PFSK-1 (cell line): Measurements from ENCODE around the gene PAPLN.

Experiments
- POLR2AphosphoS5 ChIP-seq: IDR thresholded peaks from 2 replicates; pipeline ENCODE4 v1.6.1; 2012; ENCODE audit warnings: low read depth, mild to moderate bottlenecking, control low read depth, low read length, moderate library complexity
- TAF1 ChIP-seq: IDR thresholded peaks from 2 replicates; pipeline ENCODE4 v1.6.1; 2012; ENCODE audit warnings: low read length, control low read depth, borderline replicate concordance; ENCODE audit not compliant: insufficient read depth

DNA sequence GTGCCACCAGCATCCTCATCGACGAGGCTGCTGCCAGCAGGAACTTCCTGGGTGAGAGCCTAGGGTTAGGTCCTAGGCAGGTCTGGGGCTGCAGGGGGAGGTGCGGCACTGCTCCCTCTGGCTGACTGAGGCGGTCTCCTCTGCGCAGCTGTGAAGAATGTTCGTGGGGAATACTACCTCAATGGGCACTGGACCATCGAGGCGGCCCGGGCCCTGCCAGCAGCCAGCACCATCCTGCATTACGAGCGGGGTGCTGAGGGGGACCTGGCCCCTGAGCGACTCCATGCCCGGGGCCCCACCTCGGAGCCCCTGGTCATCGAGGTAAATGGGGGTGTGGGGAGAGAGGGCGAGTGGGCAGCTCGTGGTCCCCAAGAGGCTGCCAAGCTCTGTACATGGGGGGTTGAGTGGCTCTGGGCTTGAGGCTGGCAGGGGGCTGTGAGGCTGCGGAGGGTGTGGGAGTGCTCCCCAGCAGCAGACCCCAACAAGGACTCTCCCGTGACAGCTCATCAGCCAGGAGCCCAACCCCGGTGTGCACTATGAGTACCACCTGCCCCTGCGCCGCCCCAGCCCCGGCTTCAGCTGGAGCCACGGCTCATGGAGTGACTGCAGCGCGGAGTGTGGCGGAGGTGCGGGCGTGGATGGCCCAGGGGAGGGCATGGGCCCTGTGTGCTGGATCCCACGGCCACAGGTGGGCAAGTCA lies 14.4 kb downstream of the PAPLN start:
- TF ChIP-seq TAF1 (no peak), POLR2AphosphoS5 (no peak)
